Keratinocyte (primary cell): ENCODE data around the gene CCDC148. TPM values are rescaled to one million over a fixed set of nuclear protein-coding genes. Genes with fewer than 3 reads are reported as not detected.

ENCODE experiments used
- DNase-seq: peaks from one replicate; pipeline ENCODE4 v3.0.0-alpha.2; 2011; ENCODE audit warnings: low read depth, missing footprints, low spot score
- FAIRE-seq: peaks from 2 replicates; lab custom pipeline; 2011; peaks lifted over from hg19 to GRCh38; lab: Jason Lieb, UNC
- H2AFZ ChIP-seq: 2 replicates; pipeline ENCODE4 v1.6.0; 2012; ENCODE audit warnings: low read length, control low read depth, inconsistent platforms; ENCODE audit not compliant: control insufficient read depth
- H3K27ac ChIP-seq: 2 replicates; pipeline ENCODE4 v1.5.1; 2011; ENCODE audit warnings: low read length; ENCODE audit not compliant: control insufficient read depth, insufficient read depth
- H3K27me3 ChIP-seq: 3 replicates; pipeline ENCODE4 v1.6.0; 2011; ENCODE audit warnings: low read length; ENCODE audit not compliant: control insufficient read depth, insufficient read depth; ENCODE audit errors: extremely low read depth
- H3K36me3 ChIP-seq, 2 experiments: 2 replicates in 1 of 2; 3 replicates in 1 of 2; pipeline ENCODE4 v1.5.1; 2011; ENCODE audit warnings: low read length in 2 of 2, mild to moderate bottlenecking in 1 of 2; ENCODE audit not compliant: control insufficient read depth in 2 of 2, insufficient read depth in 2 of 2; ENCODE audit errors: extremely low read depth in 1 of 2
- H3K4me1 ChIP-seq: 3 replicates; pipeline ENCODE4 v1.5.1; 2011; ENCODE audit warnings: low read length; ENCODE audit not compliant: control insufficient read depth, insufficient read depth; ENCODE audit errors: extremely low read depth
- H3K4me2 ChIP-seq: 3 replicates; pipeline ENCODE4 v1.6.0; 2011; ENCODE audit warnings: low read depth, low read length; ENCODE audit not compliant: control insufficient read depth, insufficient read depth; ENCODE audit errors: extremely low read depth
- H3K4me3 ChIP-seq, 3 experiments: fragments of 200-600 bp in 1 of 3; sonication (generic) in 1 of 3; 2 replicates in 2 of 3; 3 replicates in 1 of 3; pipeline ENCODE4 v1.5.1; 2011 to 2016; ENCODE audit warnings: low read length in 3 of 3, mild to moderate bottlenecking in 3 of 3, control low read depth in 2 of 3, inconsistent platforms in 1 of 3, low read depth in 1 of 3, mixed read lengths in 1 of 3, mixed run types in 1 of 3, moderate library complexity in 1 of 3; ENCODE audit not compliant: control insufficient read depth in 2 of 3, insufficient read depth in 2 of 3; ENCODE audit errors: extremely low read depth in 1 of 3
- H3K79me2 ChIP-seq: 2 replicates; pipeline ENCODE4 v1.6.0; 2012; ENCODE audit warnings: low read length; ENCODE audit not compliant: control insufficient read depth, insufficient read depth
- H3K9ac ChIP-seq: 3 replicates; pipeline ENCODE4 v1.6.0; 2011; ENCODE audit warnings: low read length; ENCODE audit not compliant: control insufficient read depth, insufficient read depth; ENCODE audit errors: extremely low read depth
- H3K9me1 ChIP-seq: 3 replicates; pipeline ENCODE4 v1.6.0; 2011; ENCODE audit warnings: low read length; ENCODE audit not compliant: control insufficient read depth, insufficient read depth; ENCODE audit errors: extremely low read depth
- H3K9me3 ChIP-seq: 2 replicates; pipeline ENCODE4 v1.5.1; 2012; ENCODE audit warnings: low read depth, low read length; ENCODE audit not compliant: control insufficient read depth
- H4K20me1 ChIP-seq: 3 replicates; pipeline ENCODE4 v1.6.0; 2011; ENCODE audit warnings: low read length; ENCODE audit not compliant: control insufficient read depth, insufficient read depth; ENCODE audit errors: extremely low read depth
- EZH2 ChIP-seq: IDR thresholded peaks from one replicate; pipeline ENCODE4 v1.6.1; 2012; ENCODE audit warnings: inconsistent platforms, mild to moderate bottlenecking, low read length, moderate library complexity
- dilution Hi-C: fragments of 300-500 bp; cut with MboI; formaldehyde crosslinking; loops from one replicate; pipeline ENCODE4 v1.7.0; 2020; ENCODE audit warnings: low sequenced_read_pairs; ENCODE audit not compliant: extremely low pct_ligation_motif_present
- polyA plus RNA-seq, 5 experiments: library from polyadenylated mRNA; depleted of rRNA in 3 of 5; stranded (reverse) in 3 of 5; stranded (forward) in 1 of 5; unstranded in 1 of 5; fragments of >200 nt; gene quantifications; 1 replicate in 1 of 5; 2 replicates in 3 of 5; 3 replicates in 1 of 5; pipeline versions ENCODE4 v1.2.1 to v1.2.3, GENCODE V29; 2011 to 2012; ENCODE audit warnings: missing spikeins in 2 of 5, low read depth in 1 of 5, low replicate concordance in 1 of 5
- TF ChIP-seq, protein P1 (sequence below), 3 experiments: IDR thresholded peaks in 1 of 3; conservative IDR thresholded peaks in 1 of 3; optimal IDR thresholded peaks in 1 of 3; 2 replicates in 2 of 3; 3 replicates in 1 of 3; pipeline versions ENCODE3 to v1.5.1; 2011; ENCODE audit warnings: low read length in 3 of 3, mild to moderate bottlenecking in 3 of 3, moderate library complexity in 2 of 3, control low read depth in 1 of 3, inconsistent platforms in 1 of 3; ENCODE audit not compliant: insufficient read depth in 2 of 3; ENCODE audit errors: extremely low read depth in 1 of 3

Gene CCDC148
- polyA plus RNA-seq, 1 donor (not counting 4 experiments of a cell fraction or from before 2014, with no cell fraction given) = 0.39 TPM

DNA sequence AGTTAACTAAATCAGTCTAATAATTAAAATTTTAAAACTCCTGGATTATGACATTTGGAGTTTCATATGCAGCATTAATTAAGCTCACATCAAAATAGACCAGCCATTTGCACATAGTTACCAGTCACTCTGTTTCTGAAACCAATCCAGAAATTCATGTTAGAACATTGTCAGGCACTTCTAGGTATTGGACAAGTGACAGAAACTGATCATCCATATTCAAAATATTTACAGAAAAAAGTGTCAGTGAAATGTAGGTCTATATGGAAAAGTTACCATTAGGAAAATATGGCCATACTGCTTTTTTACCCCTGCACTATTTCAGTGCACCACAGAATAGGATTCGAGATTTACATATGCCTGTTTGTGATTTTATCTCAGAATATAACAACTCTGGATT lies 321.5 kb downstream of the CCDC148 start:
- Histone ChIP-seq H3K9me1 (no peaks in the 10 kb centered on the region), H3K4me1 (no peaks in the 10 kb centered on the region), H3K27me3 (peaks cover 4% of the 10 kb centered on the region), H4K20me1 (no peaks in the 10 kb centered on the region), H3K9ac (no peak overlapping the region), H3K4me3 (no peak overlapping the region), H3K36me3 (no peaks in the 10 kb centered on the region), H3K27ac (no peak overlapping the region), H2AFZ (no peak overlapping the region), H3K9me3 (no peaks in the 10 kb centered on the region), H3K79me2 (no peaks in the 10 kb centered on the region), H3K4me2 (no peak overlapping the region)
- dilution Hi-C loops = no loop called here
- TF ChIP-seq, protein P1, sequence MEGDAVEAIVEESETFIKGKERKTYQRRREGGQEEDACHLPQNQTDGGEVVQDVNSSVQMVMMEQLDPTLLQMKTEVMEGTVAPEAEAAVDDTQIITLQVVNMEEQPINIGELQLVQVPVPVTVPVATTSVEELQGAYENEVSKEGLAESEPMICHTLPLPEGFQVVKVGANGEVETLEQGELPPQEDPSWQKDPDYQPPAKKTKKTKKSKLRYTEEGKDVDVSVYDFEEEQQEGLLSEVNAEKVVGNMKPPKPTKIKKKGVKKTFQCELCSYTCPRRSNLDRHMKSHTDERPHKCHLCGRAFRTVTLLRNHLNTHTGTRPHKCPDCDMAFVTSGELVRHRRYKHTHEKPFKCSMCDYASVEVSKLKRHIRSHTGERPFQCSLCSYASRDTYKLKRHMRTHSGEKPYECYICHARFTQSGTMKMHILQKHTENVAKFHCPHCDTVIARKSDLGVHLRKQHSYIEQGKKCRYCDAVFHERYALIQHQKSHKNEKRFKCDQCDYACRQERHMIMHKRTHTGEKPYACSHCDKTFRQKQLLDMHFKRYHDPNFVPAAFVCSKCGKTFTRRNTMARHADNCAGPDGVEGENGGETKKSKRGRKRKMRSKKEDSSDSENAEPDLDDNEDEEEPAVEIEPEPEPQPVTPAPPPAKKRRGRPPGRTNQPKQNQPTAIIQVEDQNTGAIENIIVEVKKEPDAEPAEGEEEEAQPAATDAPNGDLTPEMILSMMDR (optimal IDR thresholded peaks at IDR 0.05 in 1 of 3, IDR thresholded peaks at IDR 0.05 in 1 of 3, conservative IDR thresholded peaks at IDR 0.05 in 1 of 3; ENCODE audit: extremely low read depth in 1 of 3, insufficient read depth in 2 of 3, low read length in 3 of 3) = no peak
- TF ChIP-seq EZH2 = no peak
- DNase-seq (no peak), FAIRE-seq (no peak)

DNA sequence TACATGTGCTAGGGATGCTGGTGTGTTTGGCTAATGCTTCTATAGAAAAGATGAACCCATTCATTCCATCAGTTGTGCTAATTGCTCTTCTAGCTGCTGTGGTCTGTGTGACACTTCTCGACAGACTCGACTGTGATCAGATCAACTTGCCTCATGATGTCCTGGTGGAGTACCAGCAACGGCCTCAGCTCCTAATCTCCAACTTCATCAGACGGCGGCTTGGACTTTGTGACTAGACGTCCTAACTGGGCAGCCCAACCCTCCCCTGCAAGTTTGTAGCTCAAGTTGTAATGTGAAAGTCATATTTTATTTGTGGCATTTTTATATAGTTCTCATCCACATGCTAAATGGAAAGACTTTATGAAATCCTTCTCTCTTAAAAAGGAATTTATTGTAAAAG lies 321.9 kb downstream of the CCDC148 start:
- FAIRE-seq = no peak
- no peak overlapping the region for H3K4me3 ChIP-seq
- H3K36me3 ChIP-seq = no peaks in the 10 kb centered on the region
- H4K20me1 ChIP-seq = no peaks in the 10 kb centered on the region
- no peak overlapping the region for H3K27ac ChIP-seq
- peaks cover 4% of the 10 kb centered on the region for H3K27me3 ChIP-seq
- no peaks in the 10 kb centered on the region for H3K9me3 ChIP-seq
- H2AFZ ChIP-seq = no peak overlapping the region
- H3K4me2 ChIP-seq = no peak overlapping the region
- dilution Hi-C loops = no loop called here
- H3K9ac ChIP-seq = no peak overlapping the region
- TF ChIP-seq, protein P1 (optimal IDR thresholded peaks at IDR 0.05 in 1 of 3, IDR thresholded peaks at IDR 0.05 in 1 of 3, conservative IDR thresholded peaks at IDR 0.05 in 1 of 3; ENCODE audit: extremely low read depth in 1 of 3, insufficient read depth in 2 of 3, low read length in 3 of 3) = no peak
- no peak for TF ChIP-seq EZH2
- H3K4me1 ChIP-seq = no peaks in the 10 kb centered on the region
- no peaks in the 10 kb centered on the region for H3K9me1 ChIP-seq
- DNase-seq = no peak
- no peaks in the 10 kb centered on the region for H3K79me2 ChIP-seq
